NCI-H82 treated with DMSO at 0.1 percent for 48 hours (cell line): Measurements from ENCODE around the gene FAM227A.

Experiments
- DNase-seq: peaks from one replicate; lab custom pipeline; 2025; ENCODE audit not compliant: unreplicated experiment; lab: John Stamatoyannopoulos, UW

The FAM227A gene

DNA sequence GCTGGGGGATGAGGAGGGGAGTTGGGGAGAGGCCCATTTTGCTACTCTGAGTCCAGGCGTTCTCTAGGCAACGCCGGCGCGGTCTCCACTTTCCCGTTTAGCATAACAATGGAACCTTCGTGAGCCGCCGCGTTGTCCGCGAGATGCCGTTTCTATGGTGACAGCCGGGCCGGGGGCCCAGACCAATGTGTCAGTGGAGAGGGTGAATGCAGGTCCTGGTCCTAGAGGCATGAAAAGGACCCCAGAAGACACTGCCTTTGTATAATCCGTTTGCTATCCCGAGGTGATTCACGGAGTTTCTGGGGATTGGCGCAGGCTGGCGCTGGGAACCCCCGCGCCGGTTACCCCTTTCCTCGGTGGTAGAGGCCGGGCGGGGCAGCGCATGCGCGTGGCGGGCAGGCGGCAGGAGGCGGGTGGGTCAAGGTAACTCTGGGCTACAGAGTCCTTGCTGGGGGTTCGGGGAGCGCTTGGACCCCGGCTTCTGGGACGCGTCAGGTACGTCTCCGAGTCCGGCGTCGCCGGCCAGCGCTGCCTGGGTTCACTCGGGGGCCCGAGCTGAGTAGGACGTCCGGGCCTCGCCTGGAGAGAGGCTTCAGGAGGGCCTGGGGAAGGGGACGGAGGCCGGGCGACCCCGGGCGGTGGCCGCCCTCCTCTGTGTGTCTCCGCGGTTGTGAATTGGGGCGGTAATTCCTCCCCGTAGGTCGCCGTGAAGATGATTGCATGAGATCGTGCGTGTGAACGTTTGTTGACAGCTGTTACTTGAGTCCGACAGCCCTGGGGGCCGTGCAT lies at the start of gene FAM227A, which contains the start of gene CBY1:
FAM227A (minus strand) TSS at position 137 of the 789 bp plus-strand sequence. CDS start 6,224 bp downstream, outside the sequence.
CBY1 (plus strand) TSS at position 383 of the 789 bp plus-strand sequence. CDS start 11,417 bp downstream, outside the sequence.
- DNase-seq, result peak; percentile 58

DNA sequence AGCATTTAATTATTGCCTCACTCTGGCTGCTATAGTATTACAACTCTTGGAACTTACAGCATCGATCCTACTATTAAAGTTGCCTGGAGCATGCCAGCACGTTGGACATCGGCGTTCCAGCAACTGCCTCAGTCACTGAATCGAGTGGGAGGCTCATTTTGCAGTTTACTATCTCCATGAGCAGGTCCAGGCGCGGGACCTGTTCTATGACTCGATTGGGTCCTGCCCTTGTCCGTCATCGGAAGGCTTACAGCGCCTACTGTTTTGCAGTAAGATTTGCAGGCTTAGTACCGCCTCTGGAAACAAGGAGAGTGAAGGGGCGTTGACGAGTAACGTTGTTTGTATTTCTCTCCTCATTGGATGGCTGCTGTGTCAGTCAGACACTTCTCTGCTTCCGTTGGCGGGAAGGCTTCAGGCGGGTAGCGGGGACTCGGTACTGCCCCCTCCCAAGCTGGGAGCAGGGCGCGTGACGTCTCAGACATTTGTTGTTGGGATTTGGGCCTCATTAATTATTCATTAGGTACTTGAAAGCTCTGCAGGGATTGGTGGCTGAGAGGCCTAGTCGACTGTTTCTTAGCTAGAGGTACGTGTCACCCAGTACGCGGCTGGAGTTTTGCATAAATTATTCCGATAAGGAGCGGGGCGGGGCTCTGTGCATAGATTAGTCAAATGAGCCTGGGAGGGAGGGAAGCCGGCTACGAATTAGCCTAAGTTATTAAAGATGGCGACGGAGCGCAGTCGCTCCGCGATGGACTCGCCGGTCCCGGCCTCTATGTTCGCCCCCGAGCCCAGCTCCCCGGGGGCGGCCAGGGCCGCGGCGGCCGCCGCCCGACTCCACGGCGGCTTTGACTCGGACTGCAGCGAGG lies 49.3 kb upstream of the FAM227A start, which contains the start of gene GTPBP1:
GTPBP1 (plus strand) TSS at position 710 of the 866 bp plus-strand sequence; CDS start at position 722, 12 bp downstream.
- DNase-seq, result peak; percentile 100

DNA sequence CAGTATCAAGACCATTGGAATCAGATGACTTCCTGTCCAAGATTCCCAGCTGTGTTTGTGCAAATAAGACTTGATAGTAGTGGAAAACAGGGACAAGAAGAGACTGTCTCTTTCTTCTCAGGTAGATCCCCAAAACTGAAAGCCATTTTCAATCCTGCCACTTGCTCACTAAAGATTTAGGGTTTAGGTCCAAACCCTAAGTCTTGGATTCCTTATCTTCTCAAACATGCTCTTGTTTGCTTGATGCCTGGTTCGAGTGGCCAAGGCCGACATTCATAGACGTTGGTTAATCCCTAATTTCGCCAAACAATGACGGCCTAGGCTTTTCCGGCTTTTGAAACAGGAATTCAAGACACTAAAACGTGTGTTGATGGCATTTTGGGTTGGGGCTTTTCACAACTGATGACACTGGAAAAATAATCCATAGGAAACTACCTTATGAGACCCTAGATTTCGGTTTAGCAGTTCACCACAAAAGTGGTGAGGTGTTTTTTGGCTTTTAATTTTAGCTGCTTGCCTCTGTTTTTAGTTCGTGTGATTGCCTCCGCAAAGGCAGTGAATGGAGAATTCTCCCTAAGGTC lies 48.6 kb upstream of the FAM227A start:
- DNase-seq, result no peak

DNA sequence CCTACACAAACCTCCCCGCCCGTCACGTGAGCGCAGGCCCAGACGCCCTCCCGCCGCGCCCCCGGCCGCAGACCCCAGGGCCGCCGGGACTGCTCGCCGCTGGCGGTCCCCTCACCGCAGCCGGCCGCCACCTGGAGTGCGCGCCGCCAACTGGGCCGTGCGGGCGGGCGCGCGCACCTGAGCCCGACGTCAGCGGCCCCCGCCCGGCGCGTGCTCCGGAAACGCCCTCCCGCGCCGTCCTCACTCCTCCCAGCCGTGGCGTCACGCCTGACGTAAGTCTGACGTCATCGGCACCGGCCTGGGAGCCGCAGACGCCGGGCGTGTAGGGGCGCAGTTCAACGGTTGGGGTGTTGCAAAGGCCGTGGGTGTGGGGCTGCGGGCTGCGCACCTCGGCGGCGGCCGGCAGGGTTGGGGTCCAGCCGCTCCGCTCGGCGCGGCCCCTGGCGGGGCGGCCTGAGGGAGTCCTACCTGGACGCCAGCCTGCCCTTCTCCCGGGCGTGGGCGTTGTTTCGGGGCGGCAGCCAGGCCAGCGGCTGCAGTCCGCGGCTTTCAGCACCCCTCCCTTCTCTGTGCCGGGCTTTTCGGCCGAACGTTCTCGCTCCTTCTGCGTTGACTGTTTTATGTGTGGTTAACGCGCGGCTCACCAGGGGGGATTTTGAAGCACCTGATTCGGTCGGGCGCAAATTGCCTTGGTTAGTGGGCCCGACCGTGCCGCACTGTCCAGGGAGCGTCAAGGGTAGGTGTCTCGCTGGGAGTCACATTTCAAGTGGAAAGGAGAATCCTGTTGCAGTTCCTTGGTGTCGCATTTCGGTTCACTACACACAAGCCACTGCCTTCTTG lies 44.8 kb upstream of the FAM227A start, which contains the start of gene JOSD1:
JOSD1 (minus strand) TSS at position 155 of the 840 bp plus-strand sequence. CDS start 956 bp downstream, outside the sequence.
- DNase-seq, result peak; percentile 38

DNA sequence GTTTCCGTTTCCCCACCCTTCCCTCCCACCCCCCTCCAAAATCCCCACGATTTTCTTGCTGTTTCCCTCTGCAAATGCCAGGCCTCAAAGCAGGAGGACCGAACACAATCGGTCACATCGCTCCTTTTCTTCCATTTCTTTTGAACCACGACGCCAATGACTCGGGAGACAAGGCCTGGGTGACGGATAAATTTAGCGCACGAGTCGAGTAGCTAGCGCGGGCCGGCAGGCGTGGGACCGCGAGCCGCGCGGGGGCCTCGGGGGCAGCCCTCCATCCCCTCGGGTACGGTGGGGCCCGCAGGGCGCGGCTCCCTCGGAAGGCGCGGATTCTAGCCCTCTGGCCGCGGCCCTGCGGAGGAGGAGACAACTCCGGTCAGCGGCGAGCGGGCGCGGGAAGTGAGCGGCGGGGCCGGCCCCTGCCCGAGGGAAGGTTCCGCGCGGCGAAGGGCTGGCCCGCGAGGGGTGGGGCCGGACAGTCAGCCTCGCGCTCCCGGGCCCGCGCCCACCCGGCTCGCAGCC lies 44.1 kb upstream of the FAM227A start:
- no peak for DNase-seq

DNA sequence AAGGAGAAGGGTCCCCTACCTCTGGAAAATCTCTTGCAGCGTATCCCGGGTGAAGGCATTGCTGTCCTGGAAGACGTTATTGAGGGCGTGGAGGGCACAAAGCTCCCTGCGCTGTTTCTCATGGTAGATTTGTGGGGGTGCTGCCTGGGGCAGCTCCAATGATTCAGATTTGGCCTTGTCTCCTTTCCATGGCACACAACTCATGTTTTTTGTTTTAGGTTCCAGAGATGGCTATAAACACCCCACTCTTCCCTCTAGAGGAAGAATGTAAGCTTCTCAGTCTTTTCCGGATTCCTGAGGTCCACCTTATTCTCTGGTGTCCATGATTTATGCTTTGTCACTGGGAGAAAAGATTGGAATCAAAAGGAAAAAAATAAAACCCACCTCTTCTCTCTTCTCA lies 43.6 kb upstream of the FAM227A start:
- DNase-seq, result no peak

DNA sequence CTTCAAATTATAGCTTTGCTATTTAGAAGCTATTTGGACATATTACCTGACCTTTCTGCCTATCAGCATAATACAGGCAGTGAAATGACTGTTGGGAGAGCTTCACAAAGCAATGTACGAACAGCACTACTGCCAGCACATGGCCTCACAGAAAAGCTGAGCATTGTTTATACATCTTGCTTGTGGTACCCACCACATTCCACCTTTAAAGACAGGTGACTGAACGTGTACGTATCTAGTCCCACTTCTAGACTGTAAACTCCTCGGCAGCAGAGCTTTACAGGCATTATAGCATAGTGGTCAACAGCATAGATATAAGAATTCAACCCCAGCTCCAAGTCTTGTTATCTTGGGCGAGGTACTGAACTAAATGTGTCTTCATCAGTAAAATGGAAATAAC lies 43.0 kb upstream of the FAM227A start:
- DNase-seq, result no peak

DNA sequence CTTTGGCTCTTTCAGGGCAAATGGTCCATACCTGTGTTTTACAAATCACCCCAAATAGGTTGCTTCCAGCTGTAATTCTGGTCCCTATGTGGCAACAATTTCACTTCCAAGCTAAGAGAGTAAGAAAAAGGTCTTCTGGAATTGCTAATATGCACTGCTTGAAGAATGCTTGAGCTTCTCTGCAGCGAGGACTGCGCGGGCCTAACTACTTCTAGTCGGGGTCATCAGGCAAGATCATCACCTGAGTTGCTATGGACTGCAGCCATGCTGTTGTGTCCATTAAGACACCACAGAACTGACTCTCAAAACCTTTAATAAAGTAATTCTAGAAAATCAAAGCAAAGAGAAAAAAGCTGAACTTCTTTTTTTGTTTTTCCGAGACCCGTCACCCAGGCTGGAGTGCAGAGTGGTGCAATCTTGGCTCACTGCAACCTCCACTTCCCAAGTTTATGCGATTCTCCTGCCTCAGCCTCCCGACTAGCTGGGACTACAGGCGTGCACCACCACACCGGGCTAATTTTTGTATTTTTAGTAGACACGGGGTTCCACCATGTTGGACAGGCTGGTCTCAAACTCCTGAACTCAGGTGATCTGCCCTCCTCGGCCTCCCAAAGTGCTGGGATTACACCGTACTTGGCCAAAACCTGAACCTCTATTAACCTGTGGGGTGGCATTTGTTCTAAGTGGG lies 42.4 kb upstream of the FAM227A start:
- DNase-seq, result no peak

DNA sequence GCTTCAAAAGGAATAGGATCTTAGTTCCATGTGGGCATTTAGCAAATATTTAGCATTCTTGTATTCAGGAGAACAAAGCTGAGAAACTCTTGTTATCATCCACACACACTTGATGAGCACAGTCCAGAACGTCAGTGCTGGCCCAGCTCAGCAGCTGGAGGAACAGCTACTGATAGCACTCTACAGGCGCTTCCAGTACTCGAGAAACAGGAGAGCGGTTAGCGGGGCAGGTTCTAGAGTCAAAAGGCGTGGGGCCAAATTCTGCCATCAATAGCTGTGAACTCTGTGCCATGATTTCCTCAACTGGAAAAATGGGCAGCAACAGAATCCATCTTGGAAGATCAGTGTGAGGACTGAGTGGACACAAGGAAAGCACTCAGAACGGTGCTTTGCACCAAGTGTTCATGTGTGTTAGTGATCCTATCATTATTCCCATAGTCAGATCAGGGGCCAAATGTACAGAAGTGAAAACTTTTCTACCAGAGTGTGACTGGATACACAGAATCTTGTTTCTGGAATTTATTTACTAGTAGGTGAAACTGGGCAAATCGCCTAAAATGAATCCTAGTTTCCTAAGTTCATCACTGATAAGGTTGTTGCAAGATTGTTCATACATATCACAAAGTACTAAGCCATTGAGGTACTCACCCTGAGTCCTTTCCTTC lies 41.4 kb upstream of the FAM227A start:
- DNase-seq, result no peak

DNA sequence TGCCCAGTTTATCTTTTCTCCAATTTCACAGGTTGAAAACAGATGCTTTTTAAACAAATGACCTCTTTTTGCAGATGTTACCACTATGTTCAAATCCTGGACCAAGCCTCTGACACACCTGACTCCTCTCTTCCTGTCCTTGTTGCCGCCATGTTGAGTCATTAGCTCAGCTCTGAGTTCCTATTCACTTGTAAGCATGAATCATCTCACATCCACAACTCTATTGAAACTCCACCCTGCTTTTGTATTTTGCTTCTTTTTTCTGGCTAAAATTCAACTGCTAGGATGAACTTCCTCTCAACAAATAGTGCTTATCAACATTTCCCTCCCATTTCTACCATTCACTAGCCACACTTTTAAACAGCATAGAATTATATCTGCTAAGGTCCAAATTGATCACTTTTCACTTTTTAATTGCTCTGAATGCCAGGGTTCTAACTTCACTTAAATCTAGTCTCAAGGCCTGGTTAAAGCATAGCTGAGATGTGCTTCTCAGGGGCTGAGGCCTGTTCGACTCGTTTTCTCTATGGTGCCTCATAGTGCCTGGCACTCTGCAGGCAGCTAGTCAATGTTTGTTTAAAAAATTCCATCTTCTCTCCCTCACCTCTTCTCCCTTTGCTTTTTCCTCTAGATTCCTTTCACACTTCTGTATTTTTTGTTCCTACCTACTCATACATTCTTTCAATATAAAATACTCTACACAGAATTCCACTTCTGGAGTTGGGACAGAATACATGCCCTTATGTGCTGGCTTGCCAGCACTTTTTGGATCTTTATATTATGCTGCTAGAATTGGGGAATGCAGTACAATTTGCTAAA lies 40.6 kb upstream of the FAM227A start:
- no peak for DNase-seq

DNA sequence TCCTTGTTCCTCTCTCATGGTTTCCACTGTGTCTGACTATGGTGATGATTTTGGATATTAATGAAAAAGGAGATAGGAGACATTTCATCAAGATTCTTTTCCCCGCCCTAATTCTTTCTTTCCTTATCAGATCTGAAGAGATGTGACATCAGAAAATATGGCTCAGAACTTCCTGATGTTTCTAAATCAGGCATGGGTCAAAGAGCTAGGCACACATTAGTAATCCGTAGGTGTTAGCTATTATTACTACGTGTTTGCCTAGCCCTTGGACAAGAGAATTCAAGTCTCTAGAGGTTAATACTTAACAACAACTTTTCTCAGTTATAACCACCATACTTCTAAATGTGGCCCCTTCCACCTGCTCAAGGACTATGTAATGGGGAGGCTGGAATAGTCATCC lies 38.7 kb upstream of the FAM227A start:
- no peak for DNase-seq

DNA sequence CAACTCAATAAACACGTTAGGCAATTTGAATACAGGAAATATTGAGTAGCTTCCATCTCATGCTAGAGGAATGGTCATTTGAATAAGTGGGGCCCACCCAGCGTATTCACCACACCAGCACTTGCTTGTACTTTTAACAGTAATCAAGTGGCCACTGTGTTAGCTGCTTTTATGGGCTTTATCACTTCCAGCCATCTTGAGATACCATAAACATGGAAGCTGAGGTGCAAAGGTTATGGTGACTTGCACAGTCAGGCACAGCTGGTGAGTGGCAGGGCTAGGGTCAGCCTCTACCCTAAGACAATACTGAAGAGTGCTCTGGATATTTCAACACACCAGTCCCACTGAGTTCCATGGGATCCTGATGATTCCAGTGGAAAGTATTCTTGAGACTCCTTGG lies 37.9 kb upstream of the FAM227A start:
- DNase-seq, result no peak

DNA sequence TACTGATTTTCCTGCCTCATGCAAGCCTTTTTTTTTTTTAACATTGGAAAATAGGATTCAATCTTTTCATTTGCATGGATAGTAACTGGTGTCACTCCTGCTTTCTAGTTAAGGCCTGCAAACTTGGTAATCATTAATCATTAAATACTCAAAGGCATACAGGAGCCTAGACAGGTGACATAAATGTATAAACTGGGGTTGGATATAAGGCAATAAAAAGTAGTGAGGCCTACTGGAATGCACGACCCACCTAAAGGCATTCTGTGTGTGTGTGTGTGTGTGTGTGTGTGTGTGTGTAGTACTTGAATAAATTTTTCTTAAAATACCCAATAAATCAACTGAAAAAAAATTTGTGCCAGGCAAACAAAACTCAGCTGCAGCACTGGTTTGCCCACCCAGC lies 33.5 kb upstream of the FAM227A start:
- DNase-seq, result no peak

DNA sequence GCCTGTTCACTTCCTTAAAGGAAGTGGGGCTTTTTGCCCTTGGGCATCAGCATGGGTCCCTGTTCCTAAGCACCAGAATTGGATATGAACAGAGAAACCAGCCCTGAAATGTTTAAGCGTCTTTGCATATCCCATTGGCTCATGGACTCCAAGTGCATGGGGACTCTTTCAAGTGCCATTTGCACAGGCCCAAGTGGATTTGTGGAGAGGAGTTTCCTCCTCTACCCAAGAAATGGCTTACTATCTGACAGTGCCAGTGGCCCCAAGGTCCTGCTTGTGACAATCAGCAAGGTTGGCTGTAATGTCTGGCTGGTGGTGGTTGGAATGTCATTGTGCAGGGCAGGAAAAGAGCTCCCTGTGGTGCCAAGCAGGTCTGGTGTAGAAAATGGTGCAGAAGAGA lies 29.6 kb upstream of the FAM227A start:
- DNase-seq, result no peak

DNA sequence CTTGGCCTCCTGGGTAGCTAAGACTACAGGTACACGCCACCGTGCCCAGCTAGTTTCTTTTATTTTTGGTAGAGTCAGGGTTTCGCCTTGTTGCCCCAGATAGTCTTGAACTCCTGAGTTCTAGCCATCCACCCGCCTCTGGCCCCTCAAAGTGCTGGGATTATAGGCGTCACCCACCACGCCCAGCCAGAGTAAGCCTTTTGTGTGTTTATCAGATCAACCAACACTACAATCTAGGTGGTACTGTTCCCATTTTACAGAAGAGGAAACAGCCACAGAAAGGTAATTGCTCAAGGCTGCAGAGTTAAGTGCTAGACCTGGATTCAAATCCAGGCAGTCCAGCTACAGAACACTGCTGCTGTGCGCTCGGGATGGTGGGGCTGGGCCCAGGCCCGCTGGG lies 28.7 kb upstream of the FAM227A start:
- no peak for DNase-seq

DNA sequence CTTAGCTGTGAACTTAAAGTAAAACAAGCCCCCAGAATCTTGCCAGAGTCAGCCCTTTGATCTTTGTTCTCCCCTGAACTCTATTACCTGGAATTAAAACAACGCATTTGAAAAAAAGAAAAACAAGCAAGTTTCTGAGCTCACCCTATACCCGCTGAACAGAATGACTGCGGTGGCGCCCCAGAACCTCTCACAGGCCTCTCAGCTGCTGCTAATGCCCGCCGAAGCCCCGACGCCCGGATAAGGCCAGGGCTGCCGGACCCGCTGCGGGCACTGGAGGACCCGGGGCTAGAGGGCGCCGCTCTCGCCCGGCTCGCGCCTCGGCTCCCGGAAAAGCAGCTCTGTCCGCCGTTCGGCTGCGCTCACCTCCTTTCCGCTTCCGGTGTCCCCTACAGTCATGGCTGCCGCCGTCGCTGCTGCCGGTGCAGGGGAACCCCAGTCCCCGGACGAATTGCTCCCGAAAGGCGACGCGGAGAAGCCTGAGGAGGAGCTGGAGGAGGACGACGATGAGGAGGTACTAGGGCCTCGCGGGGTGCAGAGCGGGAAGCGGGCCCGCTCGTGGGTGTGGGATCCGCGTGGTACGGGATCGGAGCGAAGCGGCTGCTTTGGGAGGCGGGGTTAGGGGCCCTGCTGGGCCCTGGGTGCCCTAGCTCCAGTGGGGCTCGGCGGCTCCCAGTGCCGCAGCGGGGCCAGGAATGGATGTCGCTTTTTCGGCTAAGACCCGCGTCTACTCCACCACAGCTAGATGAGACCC lies 25.6 kb upstream of the FAM227A start, which contains the start of gene TOMM22:
TOMM22 (plus strand) TSS at position 376 of the 754 bp plus-strand sequence; CDS start at position 398, 22 bp downstream.
- peak; percentile 33 for DNase-seq

DNA sequence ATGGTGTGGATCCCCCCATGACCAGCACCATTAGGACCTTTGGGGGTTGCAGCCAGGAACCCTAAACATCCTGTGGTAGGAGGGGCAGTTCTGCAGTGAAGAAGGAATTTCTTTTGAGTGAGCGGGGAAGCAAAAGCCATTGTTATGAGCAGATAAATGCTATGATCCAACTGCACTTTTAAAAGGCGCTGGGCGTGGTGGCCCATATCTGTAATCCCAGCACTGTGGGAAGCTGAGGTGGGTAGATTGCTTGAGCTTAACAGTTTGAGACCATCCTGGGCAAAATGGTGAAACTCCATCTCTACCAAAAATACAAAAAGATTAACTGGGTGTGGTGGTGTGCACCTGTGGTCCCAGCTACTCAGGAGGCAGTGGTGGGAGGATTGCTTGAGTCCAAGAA lies 19.6 kb upstream of the FAM227A start:
- DNase-seq, result no peak
